CD14-positive monocyte (primary cell): ENCODE data around the gene PNPLA3. TPM values are rescaled to one million over a fixed set of nuclear protein-coding genes. Genes with fewer than 3 reads are reported as not detected.
A peak's percentile ranks its signal among the peaks of the same experiment; 100 is the strongest.

Experiments used
- DNase-seq, 3 donors: peaks; one replicate each; pipeline ENCODE4 v3.0.0-alpha.2; 2011 to 2022
- H2AFZ ChIP-seq: 2 replicates; pipeline ENCODE4 v1.6.0; 2012; ENCODE audit warnings: mild to moderate bottlenecking, low read depth, low read length, inconsistent platforms; ENCODE audit not compliant: insufficient read depth, poor library complexity, severe bottlenecking
- H3K27ac ChIP-seq, 2 donors: 1 replicate in 1 of 2; 2 replicates in 1 of 2; pipeline ENCODE4 v1.5.1; 2012 to 2013; ENCODE audit warnings: low read length in 2 of 2, control low read depth in 1 of 2, inconsistent platforms in 1 of 2, low read depth in 1 of 2, mild to moderate bottlenecking in 1 of 2
- H3K27me3 ChIP-seq, 2 donors: one replicate each; pipeline versions ENCODE4 v1.6.0 to v1.6.1; 2011 to 2013; ENCODE audit warnings: low read length in 2 of 2; ENCODE audit not compliant: control insufficient read depth in 2 of 2, insufficient read depth in 2 of 2
- H3K36me3 ChIP-seq, 2 donors: replicated peaks in 1 of 2; 1 replicate in 1 of 2; 2 replicates in 1 of 2; pipeline versions ENCODE4 v1.5.1 to v1.6.1; 2012 to 2013; ENCODE audit warnings: low read length in 2 of 2, control low read depth in 1 of 2, inconsistent platforms in 1 of 2, mild to moderate bottlenecking in 1 of 2; ENCODE audit not compliant: insufficient read depth in 2 of 2, control insufficient read depth in 1 of 2
- H3K4me1 ChIP-seq, 2 donors: 1 replicate in 1 of 2; 2 replicates in 1 of 2; pipeline versions ENCODE4 v1.5.1 to v1.6.1; 2012 to 2013; ENCODE audit warnings: low read length in 2 of 2, control low read depth in 1 of 2, inconsistent platforms in 1 of 2, mild to moderate bottlenecking in 1 of 2, moderate library complexity in 1 of 2; ENCODE audit not compliant: insufficient read depth in 2 of 2, control insufficient read depth in 1 of 2
- H3K4me2 ChIP-seq: replicated peaks from 2 replicates; pipeline ENCODE3; 2012; ENCODE audit warnings: low read length, moderate library complexity, mild to moderate bottlenecking; ENCODE audit not compliant: poor library complexity, severe bottlenecking; ENCODE audit errors: extremely low read depth
- H3K4me3 ChIP-seq, 3 experiments: fragments of 200-600 bp in 1 of 3; sonication (generic) in 1 of 3; replicated peaks in 1 of 3; 1 replicate in 2 of 3; 2 replicates in 1 of 3; pipeline ENCODE4 v1.5.1; 2011 to 2013; ENCODE audit warnings: low read length in 3 of 3, mild to moderate bottlenecking in 3 of 3, control low read depth in 2 of 3, low read depth in 2 of 3, inconsistent platforms in 1 of 3, moderate library complexity in 1 of 3
- H3K79me2 ChIP-seq: 2 replicates; pipeline ENCODE4 v1.6.0; 2012; ENCODE audit warnings: mild to moderate bottlenecking, control low read depth, inconsistent platforms, low read length, moderate library complexity; ENCODE audit not compliant: insufficient read depth
- H3K9ac ChIP-seq: 2 replicates; pipeline ENCODE4 v1.6.0; 2017; ENCODE audit warnings: low read length, mild to moderate bottlenecking; ENCODE audit not compliant: insufficient read depth, poor library complexity, severe bottlenecking
- H3K9me3 ChIP-seq, 2 donors: replicated peaks in 1 of 2; 1 replicate in 1 of 2; 2 replicates in 1 of 2; pipeline versions ENCODE4 v1.5.1 to v1.6.1; 2012 to 2013; ENCODE audit warnings: low read length in 2 of 2, control low read depth in 1 of 2; ENCODE audit not compliant: control insufficient read depth in 1 of 2, insufficient read depth in 1 of 2
- H4K20me1 ChIP-seq: 2 replicates; pipeline ENCODE4 v1.6.0; 2012; ENCODE audit warnings: mild to moderate bottlenecking, low read length, control low read depth, moderate library complexity; ENCODE audit not compliant: insufficient read depth
- H3K27ac Mint-ChIP-seq, 7 donors: one replicate each; pipeline ENCODE4 v1.8.0; 2020; ENCODE audit warnings: mild to moderate bottlenecking in 7 of 7, mixed read lengths in 7 of 7, moderate library complexity in 6 of 7, inconsistent platforms in 2 of 7
- H3K27me3 Mint-ChIP-seq, 3 donors: one replicate each; pipeline ENCODE4 v1.8.0; 2021 to 2022; ENCODE audit warnings: low read depth in 3 of 3, mild to moderate bottlenecking in 3 of 3, mixed read lengths in 3 of 3, moderate library complexity in 3 of 3, inconsistent platforms in 1 of 3
- H3K36me3 Mint-ChIP-seq, 2 donors: one replicate each; pipeline ENCODE4 v1.8.0; 2020; ENCODE audit warnings: mixed read lengths in 2 of 2, inconsistent platforms in 1 of 2, mild to moderate bottlenecking in 1 of 2
- H3K4me1 Mint-ChIP-seq: one replicate; pipeline ENCODE4 v1.8.0; 2020; ENCODE audit warnings: mild to moderate bottlenecking, mixed read lengths
- H3K4me3 Mint-ChIP-seq, 2 donors: one replicate each; pipeline ENCODE4 v1.8.0; 2020; ENCODE audit warnings: mild to moderate bottlenecking in 2 of 2, mixed read lengths in 2 of 2, moderate library complexity in 1 of 2
- H3K9me3 Mint-ChIP-seq, 7 donors: one replicate each; pipeline ENCODE4 v1.8.0; 2020 to 2022; ENCODE audit warnings: mixed read lengths in 7 of 7, mild to moderate bottlenecking in 6 of 7, moderate library complexity in 6 of 7, inconsistent platforms in 2 of 7
- WGBS: methylation state at CpG from one replicate; pipeline ENCODE4 v1.1.5; 2013; ENCODE audit warnings: missing lambda C conversion rate; ENCODE audit not compliant: insufficient coverage; 5-methylcytosine and 5-hydroxymethylcytosine counted together
- intact Hi-C, 2 donors: fragments of 100-400 bp; cut with micrococcal nuclease; formaldehyde crosslinking; loops; one replicate each; pipeline versions ENCODE4 v1.15.0 to v1.15.1; 2023
- polyA plus RNA-seq, 3 donors: library from polyadenylated mRNA; depleted of rRNA in 1 of 3; unstranded in 2 of 3; stranded (reverse) in 1 of 3; fragments of 300-500 nt in 2 of 3; fragments of >200 nt in 1 of 3; fragmentation: Illumina TruSeq in 2 of 3; gene quantifications; 1 replicate in 2 of 3; 2 replicates in 1 of 3; pipeline ENCODE4 v1.2.3, GENCODE V29; 2012 to 2021
- TF ChIP-seq, protein P1 (sequence below): fragments of 200-600 bp; IDR thresholded peaks from one replicate; pipeline ENCODE4 v1.8.0; 2022; ENCODE audit warnings: antibody characterized with exemption, mild to moderate bottlenecking

PNPLA3 gene
- polyA plus RNA-seq, 3 donors: not detected

DNA sequence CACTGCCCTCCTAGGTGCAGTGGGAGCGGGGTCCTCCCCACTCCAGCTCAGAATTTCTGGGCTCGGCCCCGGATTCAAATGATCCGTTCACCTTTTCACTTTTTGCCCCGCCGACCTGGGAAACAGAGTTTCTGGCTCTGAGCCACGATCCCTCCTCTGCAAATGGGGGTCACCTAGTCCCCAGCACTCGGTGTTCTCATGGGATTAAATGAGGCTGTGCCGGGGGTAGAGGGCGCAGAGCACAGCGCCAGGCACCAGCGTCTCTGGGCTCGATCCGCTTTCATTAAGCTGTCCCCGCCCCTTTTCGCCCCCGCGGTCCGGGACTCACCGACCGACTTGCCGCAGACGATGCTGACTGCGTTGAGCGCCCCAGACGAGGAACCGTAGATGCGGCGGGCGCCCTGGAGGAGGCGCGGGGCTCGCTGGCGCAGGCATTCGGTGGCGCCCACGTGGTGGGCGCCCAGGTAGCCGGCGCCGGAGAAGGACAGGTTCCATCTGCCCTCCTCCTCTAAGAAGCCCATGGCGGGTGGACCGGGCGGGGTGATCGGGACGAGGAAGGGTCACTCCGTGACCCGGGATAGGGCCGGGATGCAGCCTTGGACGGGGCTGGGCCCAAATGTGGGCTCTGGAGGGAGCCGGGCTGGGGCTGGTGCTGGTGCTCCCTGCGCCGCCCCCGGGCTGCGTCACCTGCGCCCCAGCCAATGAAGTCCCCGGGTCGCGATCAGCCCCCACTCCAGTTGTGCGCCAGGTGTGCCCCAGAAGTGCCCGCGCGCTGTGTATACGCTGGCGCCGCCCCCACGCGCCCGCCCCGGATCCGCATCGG lies 32.0 kb upstream of the PNPLA3 start, which contains the start of gene PNPLA5:
Gene PNPLA5, minus strand, starts transcription at position 654 of the 823 bp plus-strand sequence. Its CDS starts 133 bp downstream, at position 521.
- Histone ChIP-seq H3K27ac (no peak within 1 kb of the TSS), H3K79me2 (no peaks in the 10 kb centered on the region), H3K9ac (no peak within 1 kb of the TSS), H3K36me3 (no peaks in the 10 kb centered on the region), H3K4me1 (no peaks in the 10 kb centered on the region), H3K4me2 (no peak within 1 kb of the TSS), H2AFZ (no peak within 1 kb of the TSS), H3K9me3 (no peaks in the 10 kb centered on the region), H3K4me3 (no peak within 1 kb of the TSS), H4K20me1 (no peaks in the 10 kb centered on the region), H3K27me3 (peaks cover 4 to 35% of the 10 kb centered on the region in 2 donors)
- H3K36me3 Mint-ChIP-seq: no peaks in the 10 kb centered on the region
- H3K27me3 Mint-ChIP-seq: peaks cover 40 to 58% (median 43%) of the 10 kb centered on the region in 3 donors
- H3K4me3 Mint-ChIP-seq: peak within 1 kb of the TSS in 1 of 2 donors; percentile 63
- H3K9me3 Mint-ChIP-seq: peaks cover 0 to 3% (median 0%) of the 10 kb centered on the region in 7 donors
- 4% methylated on average over 72 of the region's 72 CpGs for WGBS
- H3K4me1 Mint-ChIP-seq: no peaks in the 10 kb centered on the region
- no peak for DNase-seq
- no peak within 1 kb of the TSS for H3K27ac Mint-ChIP-seq
- TF ChIP-seq, protein P1, sequence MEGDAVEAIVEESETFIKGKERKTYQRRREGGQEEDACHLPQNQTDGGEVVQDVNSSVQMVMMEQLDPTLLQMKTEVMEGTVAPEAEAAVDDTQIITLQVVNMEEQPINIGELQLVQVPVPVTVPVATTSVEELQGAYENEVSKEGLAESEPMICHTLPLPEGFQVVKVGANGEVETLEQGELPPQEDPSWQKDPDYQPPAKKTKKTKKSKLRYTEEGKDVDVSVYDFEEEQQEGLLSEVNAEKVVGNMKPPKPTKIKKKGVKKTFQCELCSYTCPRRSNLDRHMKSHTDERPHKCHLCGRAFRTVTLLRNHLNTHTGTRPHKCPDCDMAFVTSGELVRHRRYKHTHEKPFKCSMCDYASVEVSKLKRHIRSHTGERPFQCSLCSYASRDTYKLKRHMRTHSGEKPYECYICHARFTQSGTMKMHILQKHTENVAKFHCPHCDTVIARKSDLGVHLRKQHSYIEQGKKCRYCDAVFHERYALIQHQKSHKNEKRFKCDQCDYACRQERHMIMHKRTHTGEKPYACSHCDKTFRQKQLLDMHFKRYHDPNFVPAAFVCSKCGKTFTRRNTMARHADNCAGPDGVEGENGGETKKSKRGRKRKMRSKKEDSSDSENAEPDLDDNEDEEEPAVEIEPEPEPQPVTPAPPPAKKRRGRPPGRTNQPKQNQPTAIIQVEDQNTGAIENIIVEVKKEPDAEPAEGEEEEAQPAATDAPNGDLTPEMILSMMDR: no peak
- intact Hi-C loops: no loop called here

DNA sequence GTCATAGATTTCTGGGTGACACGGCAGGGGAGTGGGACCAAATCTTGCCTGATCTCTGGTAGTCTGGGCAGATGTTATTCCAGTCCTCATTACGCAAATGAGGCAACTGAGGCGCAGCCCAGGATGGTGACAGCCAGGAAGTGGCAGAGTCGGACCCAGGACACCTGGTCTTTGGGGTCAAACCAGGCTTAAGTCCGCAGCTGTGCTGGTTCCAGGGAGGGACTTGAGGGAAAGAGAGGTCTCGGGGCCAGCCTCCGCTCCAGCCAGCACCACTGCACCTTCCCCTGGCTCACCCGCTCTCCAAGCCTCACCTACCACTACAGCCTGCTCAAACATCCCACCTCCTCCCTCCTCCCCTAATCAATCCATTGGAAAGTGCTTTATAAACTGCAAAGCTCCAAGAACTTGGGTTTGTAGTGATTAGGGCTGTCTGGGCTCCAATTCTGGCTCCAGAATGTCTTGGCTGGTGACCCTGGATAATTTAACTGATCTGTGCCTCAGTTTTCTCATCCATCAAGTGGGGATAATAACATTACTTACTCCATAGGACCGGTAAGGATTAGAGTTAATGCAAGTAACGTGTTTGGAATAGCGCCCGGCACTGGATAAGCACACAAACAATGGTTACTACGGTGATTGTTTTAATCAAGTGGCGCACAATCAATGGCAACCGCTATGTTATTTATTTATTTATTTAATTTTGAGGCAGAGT lies 31.3 kb upstream of the PNPLA3 start:
- no peak overlapping the region for H2AFZ ChIP-seq
- H3K36me3 ChIP-seq: no peaks in the 10 kb centered on the region
- H4K20me1 ChIP-seq: no peaks in the 10 kb centered on the region
- Mint-ChIP-seq H3K36me3 (no peaks in the 10 kb centered on the region), H3K4me3 (peak overlapping the region in 1 of 2 donors; percentile 63), H3K9me3 (peaks cover 0 to 3% (median 0%) of the 10 kb centered on the region in 7 donors), H3K27me3 (peaks cover 40 to 54% (median 43%) of the 10 kb centered on the region in 3 donors), H3K27ac (no peak overlapping the region), H3K4me1 (no peaks in the 10 kb centered on the region)
- H3K4me1 ChIP-seq: no peaks in the 10 kb centered on the region
- no peak overlapping the region for H3K27ac ChIP-seq
- no peak overlapping the region for H3K9ac ChIP-seq
- H3K79me2 ChIP-seq: no peaks in the 10 kb centered on the region
- H3K27me3 ChIP-seq: peaks cover 4 to 35% of the 10 kb centered on the region in 2 donors
- TF ChIP-seq, protein P1: no peak
- no peak for DNase-seq
- H3K9me3 ChIP-seq: no peaks in the 10 kb centered on the region
- intact Hi-C loops: no loop called here
- H3K4me3 ChIP-seq: no peak overlapping the region
- H3K4me2 ChIP-seq: no peak overlapping the region
- WGBS: 50% methylated on average over 8 of the region's 15 CpGs
